HepG2 (cell line): ENCODE results near the gene HRC. TPM values are rescaled to one million over a fixed set of nuclear protein-coding genes. Genes with fewer than 3 reads are reported as not detected.

ENCODE experiments used
- CENPT ChIP-seq: sonication (generic); formaldehyde crosslinking; IDR thresholded peaks from 2 replicates; pipeline ENCODE4 v1.8.0; 2022; ENCODE audit warnings: low read depth, mild to moderate bottlenecking, moderate library complexity, missing genetic modification reagents
- HIVEP1 ChIP-seq: sonication (generic); formaldehyde crosslinking; IDR thresholded peaks from 2 replicates; pipeline ENCODE4 v1.4.0; 2020; ENCODE audit warnings: mild to moderate bottlenecking, missing genetic modification reagents
- LCORL ChIP-seq, 2 experiments: fragments of 450-650 bp in 1 of 2; sonication (generic) in 1 of 2; formaldehyde crosslinking in 1 of 2; IDR thresholded peaks; 2 replicates each; pipeline versions ENCODE4 v1.5.0 to v1.6.1; 2017 to 2020; ENCODE audit warnings: antibody characterized with exemption in 1 of 2, missing genetic modification reagents in 1 of 2
- MZF1 ChIP-seq: sonication (generic); formaldehyde crosslinking; IDR thresholded peaks from 2 replicates; pipeline ENCODE4 v1.8.1; 2023; ENCODE audit warnings: mild to moderate bottlenecking, missing genetic modification reagents, borderline replicate concordance
- REXO4 ChIP-seq: sonication (generic); formaldehyde crosslinking; IDR thresholded peaks from 2 replicates; pipeline ENCODE4 v1.8.0; 2022; ENCODE audit warnings: missing genetic modification reagents, mild to moderate bottlenecking, borderline replicate concordance
- SMAD1 ChIP-seq: sonication (generic); formaldehyde crosslinking; IDR thresholded peaks from 2 replicates; pipeline ENCODE4 v1.4.0; 2020; ENCODE audit warnings: missing genetic modification reagents, low read depth, mild to moderate bottlenecking, borderline replicate concordance
- ZC3H13 ChIP-seq: sonication (generic); formaldehyde crosslinking; IDR thresholded peaks from 2 replicates; pipeline ENCODE4 v1.8.1; 2023; ENCODE audit warnings: mild to moderate bottlenecking, missing genetic modification reagents, moderate library complexity
- ZFY ChIP-seq: sonication (generic); formaldehyde crosslinking; IDR thresholded peaks from 2 replicates; pipeline ENCODE4 v1.4.0; 2020; ENCODE audit warnings: missing genetic modification reagents
- ZNF331 ChIP-seq: sonication (generic); formaldehyde crosslinking; IDR thresholded peaks from 2 replicates; pipeline ENCODE4 v1.4.0; 2020; ENCODE audit warnings: missing genetic modification reagents
- ZNF749 ChIP-seq: sonication (generic); formaldehyde crosslinking; IDR thresholded peaks from 2 replicates; pipeline ENCODE4 v1.8.0; 2022; ENCODE audit warnings: mild to moderate bottlenecking, missing genetic modification reagents, moderate library complexity, borderline replicate concordance
- ZNF891 ChIP-seq: sonication (generic); formaldehyde crosslinking; IDR thresholded peaks from 2 replicates; pipeline ENCODE4 v1.5.0; 2020; ENCODE audit warnings: mild to moderate bottlenecking, missing genetic modification reagents
- polyA plus RNA-seq, 8 experiments: library from polyadenylated mRNA; depleted of rRNA in 3 of 8; stranded (reverse) in 7 of 8; unstranded in 1 of 8; fragments of >200 nt; fragmentation: Illumina TruSeq in 4 of 8; extraction: Trizol in 4 of 8; gene quantifications; 2 replicates each; pipeline versions ENCODE4 v1.2.1 to v1.2.3, GENCODE V29; 2011 to 2016; ENCODE audit warnings: low read depth in 4 of 8, missing spikeins in 1 of 8, mixed read lengths in 1 of 8; ENCODE audit not compliant: insufficient read depth in 1 of 8
- total RNA-seq, 5 experiments: library from RNA; depleted of rRNA; stranded (reverse); fragments of >200 nt; fragmentation: Illumina TruSeq; extraction: Trizol; gene quantifications; 2 replicates each; pipeline ENCODE4 v1.2.3, GENCODE V29; 2016; ENCODE audit warnings: low read depth in 1 of 5
- TF ChIP-seq, protein P1 (sequence below): IDR thresholded peaks from 2 replicates; pipeline ENCODE4 v1.6.1; 2018; ENCODE audit warnings: missing genetic modification reagents, mild to moderate bottlenecking, missing compliant biosample characterization
- TF ChIP-seq, protein P2 (sequence below): sonication (generic); formaldehyde crosslinking; IDR thresholded peaks from 2 replicates; pipeline ENCODE4 v1.4.0; 2020; ENCODE audit warnings: missing genetic modification reagents, borderline replicate concordance
- TF ChIP-seq, protein P3 (sequence below): sonication (generic); formaldehyde crosslinking; IDR thresholded peaks from 2 replicates; pipeline ENCODE4 v1.9.0; 2022; ENCODE audit warnings: missing genetic modification reagents, mild to moderate bottlenecking, borderline replicate concordance

The HRC gene
- total and polyA plus RNA-seq, 2 of the 13 experiments (the other 11 are each of a cell fraction or from before 2014, with no cell fraction given) = 3.6 to 15.4 TPM

DNA sequence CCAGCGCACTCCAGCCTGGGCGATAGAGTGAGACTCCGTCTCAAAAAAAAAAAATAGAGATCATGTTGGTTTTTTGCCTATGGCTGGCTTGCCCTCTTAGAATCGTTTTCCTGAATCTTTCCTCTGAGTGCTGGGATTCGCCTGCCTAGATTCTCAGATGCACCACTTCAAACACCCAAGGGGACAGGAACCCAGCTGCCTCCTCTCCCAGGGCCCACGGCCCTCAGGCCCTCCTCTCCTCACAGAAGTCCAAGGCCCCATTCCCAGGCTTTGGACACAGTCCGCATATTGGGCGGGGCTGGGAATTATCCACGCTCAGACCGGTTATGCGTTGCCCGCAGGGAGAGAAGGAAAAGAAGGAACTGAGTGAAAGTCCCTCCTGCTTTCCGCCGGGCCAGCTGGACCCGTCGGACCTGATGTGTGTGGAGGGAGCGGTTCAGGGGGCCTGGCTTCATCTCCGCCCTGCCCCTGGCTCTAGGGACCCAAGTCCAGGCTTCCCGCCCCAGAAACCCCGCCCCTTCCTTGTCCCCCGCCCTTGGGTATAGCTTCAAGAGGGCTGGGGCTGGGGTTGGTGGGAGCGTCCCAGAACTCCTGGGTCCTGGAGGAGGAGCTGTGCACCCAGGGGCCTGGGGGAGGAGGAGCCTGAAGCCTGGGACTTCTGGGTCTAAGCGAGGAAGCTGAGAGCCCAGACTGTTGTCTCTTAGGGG, 30.0 kb downstream of the HRC start (continued):
- TF ChIP-seq REXO4 = no peak
- no peak for TF ChIP-seq SMAD1
- TF ChIP-seq HIVEP1 = peak; percentile 21; the same call in 1 of the 2 replicates
- TF ChIP-seq, protein P1, sequence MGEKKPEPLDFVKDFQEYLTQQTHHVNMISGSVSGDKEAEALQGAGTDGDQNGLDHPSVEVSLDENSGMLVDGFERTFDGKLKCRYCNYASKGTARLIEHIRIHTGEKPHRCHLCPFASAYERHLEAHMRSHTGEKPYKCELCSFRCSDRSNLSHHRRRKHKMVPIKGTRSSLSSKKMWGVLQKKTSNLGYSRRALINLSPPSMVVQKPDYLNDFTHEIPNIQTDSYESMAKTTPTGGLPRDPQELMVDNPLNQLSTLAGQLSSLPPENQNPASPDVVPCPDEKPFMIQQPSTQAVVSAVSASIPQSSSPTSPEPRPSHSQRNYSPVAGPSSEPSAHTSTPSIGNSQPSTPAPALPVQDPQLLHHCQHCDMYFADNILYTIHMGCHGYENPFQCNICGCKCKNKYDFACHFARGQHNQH = peak; percentile 52; the same call in 1 of the 2 replicates
- 0 out of 2 replicates have a peak, but pooled peaks have one; percentile 43 for TF ChIP-seq ZNF331
- peak; percentile 29; the same call in 1 of the 2 replicates for TF ChIP-seq ZNF749
- peak; percentile 79 for TF ChIP-seq ZFY (CRISPR knock-in tag)
- 0 out of 2 replicates have a peak, but pooled peaks have one; percentile 24 for TF ChIP-seq ZNF891
- TF ChIP-seq, protein P2, sequence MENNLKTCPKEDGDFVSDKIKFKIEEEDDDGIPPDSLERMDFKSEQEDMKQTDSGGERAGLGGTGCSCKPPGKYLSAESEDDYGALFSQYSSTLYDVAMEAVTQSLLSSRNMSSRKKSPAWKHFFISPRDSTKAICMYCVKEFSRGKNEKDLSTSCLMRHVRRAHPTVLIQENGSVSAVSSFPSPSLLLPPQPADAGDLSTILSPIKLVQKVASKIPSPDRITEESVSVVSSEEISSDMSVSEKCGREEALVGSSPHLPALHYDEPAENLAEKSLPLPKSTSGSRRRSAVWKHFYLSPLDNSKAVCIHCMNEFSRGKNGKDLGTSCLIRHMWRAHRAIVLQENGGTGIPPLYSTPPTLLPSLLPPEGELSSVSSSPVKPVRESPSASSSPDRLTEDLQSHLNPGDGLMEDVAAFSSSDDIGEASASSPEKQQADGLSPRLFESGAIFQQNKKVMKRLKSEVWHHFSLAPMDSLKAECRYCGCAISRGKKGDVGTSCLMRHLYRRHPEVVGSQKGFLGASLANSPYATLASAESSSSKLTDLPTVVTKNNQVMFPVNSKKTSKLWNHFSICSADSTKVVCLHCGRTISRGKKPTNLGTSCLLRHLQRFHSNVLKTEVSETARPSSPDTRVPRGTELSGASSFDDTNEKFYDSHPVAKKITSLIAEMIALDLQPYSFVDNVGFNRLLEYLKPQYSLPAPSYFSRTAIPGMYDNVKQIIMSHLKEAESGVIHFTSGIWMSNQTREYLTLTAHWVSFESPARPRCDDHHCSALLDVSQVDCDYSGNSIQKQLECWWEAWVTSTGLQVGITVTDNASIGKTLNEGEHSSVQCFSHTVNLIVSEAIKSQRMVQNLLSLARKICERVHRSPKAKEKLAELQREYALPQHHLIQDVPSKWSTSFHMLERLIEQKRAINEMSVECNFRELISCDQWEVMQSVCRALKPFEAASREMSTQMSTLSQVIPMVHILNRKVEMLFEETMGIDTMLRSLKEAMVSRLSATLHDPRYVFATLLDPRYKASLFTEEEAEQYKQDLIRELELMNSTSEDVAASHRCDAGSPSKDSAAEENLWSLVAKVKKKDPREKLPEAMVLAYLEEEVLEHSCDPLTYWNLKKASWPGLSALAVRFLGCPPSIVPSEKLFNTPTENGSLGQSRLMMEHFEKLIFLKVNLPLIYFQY (CRISPR knock-in tag) = peak; percentile 70; the same call in 1 of the 2 replicates
- no peak for TF ChIP-seq LCORL (IDR thresholded peaks at IDR 0.05)
- peak; percentile 48; the same call in 1 of the 2 replicates for TF ChIP-seq LCORL (CRISPR knock-in tag; IDR thresholded peaks at IDR 0.05)
- no peak for TF ChIP-seq CENPT (CRISPR knock-in tag)
- TF ChIP-seq ZC3H13 = no peak
- TF ChIP-seq, protein P3, sequence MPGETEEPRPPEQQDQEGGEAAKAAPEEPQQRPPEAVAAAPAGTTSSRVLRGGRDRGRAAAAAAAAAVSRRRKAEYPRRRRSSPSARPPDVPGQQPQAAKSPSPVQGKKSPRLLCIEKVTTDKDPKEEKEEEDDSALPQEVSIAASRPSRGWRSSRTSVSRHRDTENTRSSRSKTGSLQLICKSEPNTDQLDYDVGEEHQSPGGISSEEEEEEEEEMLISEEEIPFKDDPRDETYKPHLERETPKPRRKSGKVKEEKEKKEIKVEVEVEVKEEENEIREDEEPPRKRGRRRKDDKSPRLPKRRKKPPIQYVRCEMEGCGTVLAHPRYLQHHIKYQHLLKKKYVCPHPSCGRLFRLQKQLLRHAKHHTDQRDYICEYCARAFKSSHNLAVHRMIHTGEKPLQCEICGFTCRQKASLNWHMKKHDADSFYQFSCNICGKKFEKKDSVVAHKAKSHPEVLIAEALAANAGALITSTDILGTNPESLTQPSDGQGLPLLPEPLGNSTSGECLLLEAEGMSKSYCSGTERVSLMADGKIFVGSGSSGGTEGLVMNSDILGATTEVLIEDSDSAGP = peak; percentile 75; the same call in 1 of the 2 replicates
- TF ChIP-seq MZF1 (CRISPR knock-in tag) = no peak
